Non-pigmented ciliary epithelial cell (primary cell): Measurements from ENCODE around the gene PRSS3.
"Not testable (repeated sequence)": the region's sequence is repeated elsewhere in the genome, so short reads cannot be mapped to it uniquely, and the experiment has no call there.

Experiments
- DNase-seq: peaks from one replicate; pipeline ENCODE4 v3.0.0-alpha.2; 2010; ENCODE audit warnings: low read depth

Gene PRSS3

GRCh38 chr9:33786681-33787080 lies 8.7 kb upstream of the PRSS3 start:
- no peak for DNase-seq

GRCh38 chr9:33787839-33788238 lies 7.5 kb upstream of the PRSS3 start:
- DNase-seq, result no peak

- not testable (repeated sequence) for DNase-seq
Measured at GRCh38 chr9:33789429-33789828, 5.9 kb upstream of the PRSS3 start.

- DNase-seq, result no peak
Measured at GRCh38 chr9:33791117-33791516, 4.2 kb upstream of the PRSS3 start.

GRCh38 chr9:33793496-33793895 lies 1.9 kb upstream of the PRSS3 start:
- not testable (repeated sequence) for DNase-seq

- DNase-seq, result no peak
Measured at GRCh38 chr9:33794560-33794959, 801 bp upstream of the PRSS3 start.

- no peak for DNase-seq
Measured at GRCh38 chr9:33795819-33796218, 458 bp downstream of the PRSS3 start.

- DNase-seq, result not testable (repeated sequence)
Measured at GRCh38 chr9:33796679-33797078, 1.3 kb downstream of the PRSS3 start.

GRCh38 chr9:33797837-33798236 lies 2.5 kb downstream of the PRSS3 start:
- no peak for DNase-seq

- DNase-seq, result no peak
Measured at GRCh38 chr9:33798545-33798944, 3.2 kb downstream of the PRSS3 start.

- DNase-seq, result no peak
Measured at GRCh38 chr9:33799928-33800704, 4.8 kb downstream of the PRSS3 start.

GRCh38 chr9:33800886-33801285 lies 5.5 kb downstream of the PRSS3 start:
- no peak for DNase-seq

- not testable (repeated sequence) for DNase-seq
Measured at GRCh38 chr9:33801943-33802500, 6.7 kb downstream of the PRSS3 start.

- DNase-seq, result not testable (repeated sequence)
Measured at GRCh38 chr9:33804196-33804595, 8.8 kb downstream of the PRSS3 start.

GRCh38 chr9:33807156-33807555 lies 11.8 kb downstream of the PRSS3 start:
- DNase-seq, result not testable (repeated sequence)

- not testable (repeated sequence) for DNase-seq
Measured at GRCh38 chr9:33808979-33809322, 13.6 kb downstream of the PRSS3 start.

GRCh38 chr9:33809506-33809905 lies 14.1 kb downstream of the PRSS3 start:
- DNase-seq, result no peak

GRCh38 chr9:33813712-33814641 lies 18.6 kb downstream of the PRSS3 start:
- DNase-seq, result peak; percentile 67

GRCh38 chr9:33815781-33816180 lies 20.4 kb downstream of the PRSS3 start:
- no peak for DNase-seq

GRCh38 chr9:33816327-33817252 lies 21.2 kb downstream of the PRSS3 start, which contains the start of gene UBE2R2:
TSS of gene UBE2R2 (plus strand) at chr9:33817160. CDS start at chr9:33817758, 598 bp downstream.
- DNase-seq, result no peak

- no peak for DNase-seq
Measured at GRCh38 chr9:33817327-33818166, 22.2 kb downstream of the PRSS3 start.
